Glutamatergic neuron (in vitro differentiated cells): Measurements from ENCODE around the gene AMBRA1. TPM values are rescaled to one million over a fixed set of nuclear protein-coding genes. Genes with fewer than 3 reads are reported as not detected.

Experiments used
- DNase-seq: peaks from one replicate; pipeline ENCODE4 v3.0.0; 2022
- H3K27ac Mint-ChIP-seq: one replicate; pipeline ENCODE4 v1.8.0; 2020; ENCODE audit warnings: mild to moderate bottlenecking, mixed read lengths, inconsistent platforms; ENCODE audit not compliant: unreplicated experiment
- H3K27me3 Mint-ChIP-seq: one replicate; pipeline ENCODE4 v1.8.0; 2020; ENCODE audit warnings: mild to moderate bottlenecking, moderate library complexity, mixed read lengths, inconsistent platforms; ENCODE audit not compliant: unreplicated experiment
- H3K36me3 Mint-ChIP-seq: one replicate; pipeline ENCODE4 v1.8.0; 2020; ENCODE audit warnings: mild to moderate bottlenecking, mixed read lengths, inconsistent platforms; ENCODE audit not compliant: unreplicated experiment
- H3K4me1 Mint-ChIP-seq: one replicate; pipeline ENCODE4 v1.8.0; 2020; ENCODE audit warnings: mild to moderate bottlenecking, low read depth, mixed read lengths, inconsistent platforms; ENCODE audit not compliant: unreplicated experiment
- H3K4me3 Mint-ChIP-seq: one replicate; pipeline ENCODE4 v1.8.0; 2020; ENCODE audit warnings: mild to moderate bottlenecking, mixed read lengths, inconsistent platforms; ENCODE audit not compliant: unreplicated experiment
- H3K9me3 Mint-ChIP-seq: one replicate; pipeline ENCODE4 v1.8.0; 2020; ENCODE audit warnings: mild to moderate bottlenecking, moderate library complexity, mixed read lengths, inconsistent platforms; ENCODE audit not compliant: unreplicated experiment
- total RNA-seq: library from RNA; stranded (reverse); fragmentation: NEBNext Ultra II Directional; extraction: Animal tissue kit (Norgen Biotek cat#: 25700); gene quantifications from one replicate; pipeline ENCODE4 v1.2.1, GENCODE V29; 2021; ENCODE audit not compliant: unreplicated experiment
- TF ChIP-seq, protein P1 (sequence below): fragments of 200-600 bp; sonication (generic); IDR thresholded peaks from one replicate; pipeline ENCODE4 v1.5.0; 2021; ENCODE audit not compliant: partially characterized antibody, unreplicated experiment

The AMBRA1 gene
- total RNA-seq, 1 donor from 2014 or later: 49.0 TPM

DNA sequence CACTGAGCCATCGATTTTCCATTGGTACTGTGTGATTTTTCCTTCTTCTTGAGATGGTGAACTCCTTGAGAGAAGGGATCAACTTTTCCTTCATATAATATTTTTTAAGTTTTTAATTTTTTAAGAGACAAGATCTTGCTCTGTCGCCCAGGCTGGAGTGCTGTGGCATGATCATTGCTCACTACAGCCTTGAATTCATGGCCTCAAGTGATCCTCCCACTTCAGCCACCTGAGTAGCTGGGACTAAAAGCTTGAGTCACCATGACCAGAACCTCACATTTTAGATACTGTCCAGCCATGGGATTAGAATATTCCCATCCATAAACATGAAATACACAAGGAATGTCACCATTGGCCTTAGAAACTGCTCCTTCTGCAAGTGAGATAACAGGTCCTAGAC, 135.3 kb downstream of the AMBRA1 start:
- DNase-seq: no peak
- peaks cover 2% of the 10 kb centered on the region for H3K27me3 Mint-ChIP-seq
- no peak overlapping the region for H3K4me3 Mint-ChIP-seq
- H3K9me3 Mint-ChIP-seq: peaks cover 2% of the 10 kb centered on the region
- no peak overlapping the region for H3K27ac Mint-ChIP-seq
- peaks cover 33% of the 10 kb centered on the region for H3K4me1 Mint-ChIP-seq
- no peaks in the 10 kb centered on the region for H3K36me3 Mint-ChIP-seq
- TF ChIP-seq, protein P1, sequence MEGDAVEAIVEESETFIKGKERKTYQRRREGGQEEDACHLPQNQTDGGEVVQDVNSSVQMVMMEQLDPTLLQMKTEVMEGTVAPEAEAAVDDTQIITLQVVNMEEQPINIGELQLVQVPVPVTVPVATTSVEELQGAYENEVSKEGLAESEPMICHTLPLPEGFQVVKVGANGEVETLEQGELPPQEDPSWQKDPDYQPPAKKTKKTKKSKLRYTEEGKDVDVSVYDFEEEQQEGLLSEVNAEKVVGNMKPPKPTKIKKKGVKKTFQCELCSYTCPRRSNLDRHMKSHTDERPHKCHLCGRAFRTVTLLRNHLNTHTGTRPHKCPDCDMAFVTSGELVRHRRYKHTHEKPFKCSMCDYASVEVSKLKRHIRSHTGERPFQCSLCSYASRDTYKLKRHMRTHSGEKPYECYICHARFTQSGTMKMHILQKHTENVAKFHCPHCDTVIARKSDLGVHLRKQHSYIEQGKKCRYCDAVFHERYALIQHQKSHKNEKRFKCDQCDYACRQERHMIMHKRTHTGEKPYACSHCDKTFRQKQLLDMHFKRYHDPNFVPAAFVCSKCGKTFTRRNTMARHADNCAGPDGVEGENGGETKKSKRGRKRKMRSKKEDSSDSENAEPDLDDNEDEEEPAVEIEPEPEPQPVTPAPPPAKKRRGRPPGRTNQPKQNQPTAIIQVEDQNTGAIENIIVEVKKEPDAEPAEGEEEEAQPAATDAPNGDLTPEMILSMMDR: no peak

DNA sequence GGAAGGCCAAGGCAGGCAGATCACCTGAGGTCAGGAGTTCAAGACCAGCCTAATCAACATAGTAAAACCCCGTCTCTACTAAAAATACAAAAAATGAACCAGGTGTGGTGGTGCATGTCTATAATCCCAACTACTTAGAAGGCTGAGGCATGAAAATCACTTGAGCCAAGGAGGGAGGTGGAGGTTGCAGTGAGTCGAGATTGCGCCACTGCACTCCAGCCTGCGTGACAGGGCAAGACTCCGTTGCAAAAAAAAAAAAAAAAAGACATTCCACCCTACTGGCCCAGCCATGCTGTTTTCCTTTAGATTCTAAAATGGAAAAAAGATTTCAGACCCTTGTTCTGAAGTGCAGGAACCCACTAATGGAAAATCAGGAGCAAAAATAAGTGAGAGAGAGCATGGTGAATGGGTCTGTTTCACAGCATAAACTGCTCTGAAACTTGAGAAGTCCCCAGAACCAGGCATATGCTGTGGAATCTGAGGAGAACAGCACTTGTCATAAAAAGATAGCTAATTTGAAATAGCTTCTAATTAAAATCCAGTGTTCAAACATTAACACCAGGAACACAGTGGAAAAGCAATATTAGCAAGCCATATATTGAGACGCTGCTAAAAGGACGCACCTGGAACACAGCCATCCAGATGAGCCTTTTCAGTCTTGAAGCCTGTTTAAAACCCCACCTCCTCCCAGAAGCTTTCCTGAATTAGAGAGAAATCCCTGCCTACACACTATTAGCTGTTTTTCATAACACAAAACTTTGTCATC, 136.0 kb downstream of the AMBRA1 start:
- TF ChIP-seq, protein P1: no peak
- Mint-ChIP-seq H3K9me3 (peaks cover 2% of the 10 kb centered on the region), H3K27ac (no peak overlapping the region), H3K4me1 (peaks cover 36% of the 10 kb centered on the region), H3K27me3 (peaks cover 2% of the 10 kb centered on the region), H3K4me3 (no peak overlapping the region), H3K36me3 (no peaks in the 10 kb centered on the region)
- DNase-seq: no peak

DNA sequence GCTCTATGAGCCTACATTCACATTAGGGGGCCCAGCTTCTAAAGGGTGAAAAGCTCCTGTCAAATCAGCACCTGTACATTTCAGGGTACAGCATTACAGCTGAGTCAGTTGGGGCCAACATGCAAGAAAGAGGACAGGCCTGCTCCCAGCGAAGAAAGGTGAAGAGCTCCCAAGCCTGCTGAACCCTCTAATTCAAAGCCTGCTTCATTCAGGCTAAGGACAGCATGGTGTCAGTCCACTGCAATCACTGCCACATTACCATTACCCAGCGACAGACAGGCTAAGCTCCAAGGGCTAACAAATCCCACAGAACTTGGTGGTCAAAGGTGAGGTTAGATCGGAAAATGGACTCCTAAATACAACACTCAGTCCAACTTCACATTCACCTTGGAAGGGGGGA, 136.8 kb downstream of the AMBRA1 start:
- Mint-ChIP-seq H3K4me3 (no peak overlapping the region), H3K4me1 (peaks cover 33% of the 10 kb centered on the region), H3K9me3 (no peaks in the 10 kb centered on the region), H3K27me3 (peaks cover 2% of the 10 kb centered on the region), H3K27ac (peak overlapping the region; percentile 6), H3K36me3 (no peaks in the 10 kb centered on the region)
- DNase-seq: no peak
- TF ChIP-seq, protein P1: no peak

DNA sequence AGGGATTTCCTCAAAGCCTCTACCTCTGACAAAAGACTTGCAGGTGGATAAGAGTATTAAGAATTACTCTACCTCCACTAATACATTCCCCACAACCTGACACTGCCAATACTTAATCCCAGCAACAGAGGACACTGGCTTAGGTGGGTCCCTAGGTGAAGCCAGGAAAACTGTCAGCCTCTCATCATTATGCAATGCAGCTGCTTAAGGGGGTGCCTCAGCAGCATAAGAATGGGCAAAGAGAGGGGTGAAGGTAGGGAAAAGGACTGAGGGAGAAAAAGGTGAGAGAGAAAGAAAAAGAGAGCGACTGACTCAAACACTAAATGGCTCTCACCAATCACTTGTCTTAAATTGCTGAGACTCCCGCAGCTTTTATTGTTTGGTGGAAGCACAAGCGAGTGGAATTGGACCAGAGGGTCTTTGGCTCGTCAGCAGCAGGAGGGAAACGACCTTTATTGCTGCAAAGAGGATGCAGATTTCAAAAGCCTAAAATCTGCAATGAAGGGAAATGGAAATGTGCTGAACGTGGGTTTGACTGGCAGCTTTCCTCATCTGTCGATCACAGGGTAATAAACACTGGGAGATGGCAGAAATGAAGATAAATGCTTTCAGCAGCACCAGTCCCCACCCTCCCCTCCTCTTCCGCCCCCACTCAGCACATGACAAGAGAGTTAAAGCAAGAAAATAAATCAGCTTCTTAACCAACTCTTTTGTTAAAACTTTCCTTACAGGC, 137.4 kb downstream of the AMBRA1 start:
- peaks cover 31% of the 10 kb centered on the region for H3K4me1 Mint-ChIP-seq
- H3K27me3 Mint-ChIP-seq: peaks cover 2% of the 10 kb centered on the region
- H3K36me3 Mint-ChIP-seq: no peaks in the 10 kb centered on the region
- H3K9me3 Mint-ChIP-seq: no peaks in the 10 kb centered on the region
- no peak for DNase-seq
- H3K4me3 Mint-ChIP-seq: no peak overlapping the region
- TF ChIP-seq, protein P1: no peak
- peak overlapping the region; percentile 6 for H3K27ac Mint-ChIP-seq

DNA sequence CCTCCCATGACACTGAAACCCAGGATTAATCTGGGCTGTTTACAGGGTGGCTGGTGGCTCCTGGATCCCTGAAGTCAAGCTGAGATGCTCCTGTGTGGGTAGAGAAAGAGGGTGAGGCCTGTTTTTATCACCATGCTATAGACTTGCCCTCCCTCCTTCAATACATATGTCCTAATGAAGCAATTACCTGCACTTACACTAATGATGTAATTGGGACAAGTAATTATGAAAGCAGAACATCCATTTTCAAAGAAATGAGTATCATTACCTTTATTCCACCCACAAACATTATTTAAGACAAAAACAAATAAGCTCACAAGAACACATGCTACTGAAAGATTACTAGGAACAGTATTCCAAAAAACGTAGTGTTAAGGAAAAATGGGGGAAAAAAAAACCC, 138.0 kb downstream of the AMBRA1 start:
- Mint-ChIP-seq H3K4me1 (peaks cover 30% of the 10 kb centered on the region), H3K27me3 (peaks cover 2% of the 10 kb centered on the region), H3K27ac (peak overlapping the region; percentile 5), H3K4me3 (no peak overlapping the region), H3K36me3 (no peaks in the 10 kb centered on the region), H3K9me3 (no peaks in the 10 kb centered on the region)
- DNase-seq: no peak
- TF ChIP-seq, protein P1: no peak
